DND-41 (cell line): Measurements from ENCODE around the gene MAP2.

Experiments
- EZH2 ChIP-seq: IDR thresholded peaks from 3 replicates; pipeline ENCODE4 v1.6.1; 2012; ENCODE audit warnings: borderline replicate concordance, low read depth, mild to moderate bottlenecking, moderate library complexity, low read length, inconsistent platforms; ENCODE audit not compliant: severe bottlenecking
- TF ChIP-seq, protein P1 (sequence below): IDR thresholded peaks from 2 replicates; pipeline ENCODE4 v1.5.1; 2012; ENCODE audit warnings: borderline replicate concordance, low read length, moderate library complexity, mild to moderate bottlenecking; ENCODE audit not compliant: poor library complexity, severe bottlenecking; ENCODE audit errors: extremely low read depth

DNA sequence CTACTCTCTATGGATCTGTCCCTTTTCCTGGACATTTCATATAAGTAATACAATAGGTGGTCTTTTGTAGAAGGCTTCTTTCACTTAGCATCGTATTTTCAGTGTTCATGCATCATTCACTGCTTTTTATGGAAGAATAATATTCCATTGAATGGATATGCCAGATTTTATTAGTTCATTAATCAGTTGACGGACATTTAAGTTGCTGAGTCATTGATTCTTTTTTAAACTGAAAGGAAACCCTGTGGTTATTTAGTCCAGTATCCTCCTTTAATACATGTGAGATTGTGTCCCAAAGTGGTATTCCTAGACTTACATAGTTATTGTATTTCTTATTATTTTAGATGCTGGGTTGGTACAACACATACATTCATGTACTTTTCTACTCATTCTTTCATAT is 185.7 kb downstream of the MAP2 start:
- TF ChIP-seq, protein P1, sequence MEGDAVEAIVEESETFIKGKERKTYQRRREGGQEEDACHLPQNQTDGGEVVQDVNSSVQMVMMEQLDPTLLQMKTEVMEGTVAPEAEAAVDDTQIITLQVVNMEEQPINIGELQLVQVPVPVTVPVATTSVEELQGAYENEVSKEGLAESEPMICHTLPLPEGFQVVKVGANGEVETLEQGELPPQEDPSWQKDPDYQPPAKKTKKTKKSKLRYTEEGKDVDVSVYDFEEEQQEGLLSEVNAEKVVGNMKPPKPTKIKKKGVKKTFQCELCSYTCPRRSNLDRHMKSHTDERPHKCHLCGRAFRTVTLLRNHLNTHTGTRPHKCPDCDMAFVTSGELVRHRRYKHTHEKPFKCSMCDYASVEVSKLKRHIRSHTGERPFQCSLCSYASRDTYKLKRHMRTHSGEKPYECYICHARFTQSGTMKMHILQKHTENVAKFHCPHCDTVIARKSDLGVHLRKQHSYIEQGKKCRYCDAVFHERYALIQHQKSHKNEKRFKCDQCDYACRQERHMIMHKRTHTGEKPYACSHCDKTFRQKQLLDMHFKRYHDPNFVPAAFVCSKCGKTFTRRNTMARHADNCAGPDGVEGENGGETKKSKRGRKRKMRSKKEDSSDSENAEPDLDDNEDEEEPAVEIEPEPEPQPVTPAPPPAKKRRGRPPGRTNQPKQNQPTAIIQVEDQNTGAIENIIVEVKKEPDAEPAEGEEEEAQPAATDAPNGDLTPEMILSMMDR: no peak
- TF ChIP-seq EZH2: no peak
